ENCODE measurements around the gene ALDH5A1. TPM values are rescaled to one million over a fixed set of nuclear protein-coding genes. Genes with fewer than 3 reads are reported as not detected.

Gene ALDH5A1
- total RNA-seq, 4 donors from 2014 or later: 1.5 to 3.4 (median 3.1) TPM

DNA sequence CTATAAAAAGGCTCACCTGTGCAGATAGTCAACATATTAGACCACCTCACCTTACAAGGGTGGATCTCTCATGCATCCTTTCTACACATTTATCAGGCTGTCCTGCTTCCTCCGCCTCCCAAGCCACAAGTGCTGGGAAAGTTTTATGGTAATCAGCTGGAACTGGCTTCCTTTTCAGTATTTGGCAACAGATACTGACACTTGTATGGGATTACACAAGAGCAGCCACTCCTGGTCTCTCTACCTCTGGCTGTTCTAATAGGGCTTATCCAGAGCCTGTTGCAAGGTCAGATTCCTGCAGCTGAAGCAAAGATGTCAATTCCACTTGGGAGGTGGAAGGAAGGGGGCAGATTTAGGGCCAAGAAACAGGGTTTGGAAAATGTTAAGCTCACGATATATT, 4.9 kb upstream of the ALDH5A1 start:
- no peak for ATAC-seq
- 61 to 68% methylated on average over 2 of the region's 2 CpGs for WGBS, 2 donors (ENCODE audit: low coverage in 1 of 2)
- peaks cover 0 to 12% (median 5%) of the 10 kb centered on the region in 3 donors for H3K4me1 ChIP-seq
- no peaks in the 10 kb centered on the region for H3K27me3 ChIP-seq
- H3K36me3 ChIP-seq: peaks cover 0 to 3% of the 10 kb centered on the region in 2 donors
- H3K27ac ChIP-seq: no peak overlapping the region
- H3K4me3 ChIP-seq: no peak overlapping the region
- TF ChIP-seq POLR2A (IDR thresholded peaks at IDR 0.05) (no peak), POLR2AphosphoS5 (IDR thresholded peaks at IDR 0.05) (no peak), EP300 (IDR thresholded peaks at IDR 0.05) (no peak)
- TF ChIP-seq, protein P1, sequence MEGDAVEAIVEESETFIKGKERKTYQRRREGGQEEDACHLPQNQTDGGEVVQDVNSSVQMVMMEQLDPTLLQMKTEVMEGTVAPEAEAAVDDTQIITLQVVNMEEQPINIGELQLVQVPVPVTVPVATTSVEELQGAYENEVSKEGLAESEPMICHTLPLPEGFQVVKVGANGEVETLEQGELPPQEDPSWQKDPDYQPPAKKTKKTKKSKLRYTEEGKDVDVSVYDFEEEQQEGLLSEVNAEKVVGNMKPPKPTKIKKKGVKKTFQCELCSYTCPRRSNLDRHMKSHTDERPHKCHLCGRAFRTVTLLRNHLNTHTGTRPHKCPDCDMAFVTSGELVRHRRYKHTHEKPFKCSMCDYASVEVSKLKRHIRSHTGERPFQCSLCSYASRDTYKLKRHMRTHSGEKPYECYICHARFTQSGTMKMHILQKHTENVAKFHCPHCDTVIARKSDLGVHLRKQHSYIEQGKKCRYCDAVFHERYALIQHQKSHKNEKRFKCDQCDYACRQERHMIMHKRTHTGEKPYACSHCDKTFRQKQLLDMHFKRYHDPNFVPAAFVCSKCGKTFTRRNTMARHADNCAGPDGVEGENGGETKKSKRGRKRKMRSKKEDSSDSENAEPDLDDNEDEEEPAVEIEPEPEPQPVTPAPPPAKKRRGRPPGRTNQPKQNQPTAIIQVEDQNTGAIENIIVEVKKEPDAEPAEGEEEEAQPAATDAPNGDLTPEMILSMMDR (IDR thresholded peaks at IDR 0.05): no peak
- H3K9me3 ChIP-seq: no peaks in the 10 kb centered on the region

DNA sequence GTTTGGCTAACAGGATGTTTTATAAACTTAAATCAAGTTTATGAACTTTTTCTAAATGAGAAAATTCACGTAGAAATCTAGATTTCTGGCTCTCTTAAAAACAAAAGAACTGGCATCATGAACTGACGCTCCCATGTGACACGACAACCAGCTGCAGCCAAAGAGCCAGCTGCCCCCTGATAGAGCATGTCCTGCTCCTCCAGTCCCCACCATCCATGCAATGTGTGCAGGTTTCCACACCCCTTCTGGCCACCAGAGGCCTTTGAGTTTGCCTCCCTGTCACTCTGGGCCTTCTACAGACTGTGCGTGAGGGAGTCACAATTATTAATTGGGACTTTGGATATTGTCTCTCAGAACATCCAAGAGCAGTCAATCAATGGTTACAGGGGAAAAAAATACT, 3.8 kb upstream of the ALDH5A1 start:
- TF ChIP-seq POLR2AphosphoS5 (IDR thresholded peaks at IDR 0.05): no peak
- TF ChIP-seq EP300 (IDR thresholded peaks at IDR 0.05): no peak
- TF ChIP-seq, protein P1 (IDR thresholded peaks at IDR 0.05): no peak
- no peak for TF ChIP-seq POLR2A (IDR thresholded peaks at IDR 0.05)
- H3K4me1 ChIP-seq: peaks cover 0 to 17% (median 5%) of the 10 kb centered on the region in 3 donors
- no peak overlapping the region for H3K4me3 ChIP-seq
- no peak for ATAC-seq
- WGBS, 2 donors (ENCODE audit: low coverage in 1 of 2): 69 to 92% methylated on average over 2 to 3 of the region's 4 CpGs
- H3K9me3 ChIP-seq: no peaks in the 10 kb centered on the region
- H3K27ac ChIP-seq: no peak overlapping the region
- H3K27me3 ChIP-seq: no peaks in the 10 kb centered on the region
- H3K36me3 ChIP-seq: no peaks in the 10 kb centered on the region

DNA sequence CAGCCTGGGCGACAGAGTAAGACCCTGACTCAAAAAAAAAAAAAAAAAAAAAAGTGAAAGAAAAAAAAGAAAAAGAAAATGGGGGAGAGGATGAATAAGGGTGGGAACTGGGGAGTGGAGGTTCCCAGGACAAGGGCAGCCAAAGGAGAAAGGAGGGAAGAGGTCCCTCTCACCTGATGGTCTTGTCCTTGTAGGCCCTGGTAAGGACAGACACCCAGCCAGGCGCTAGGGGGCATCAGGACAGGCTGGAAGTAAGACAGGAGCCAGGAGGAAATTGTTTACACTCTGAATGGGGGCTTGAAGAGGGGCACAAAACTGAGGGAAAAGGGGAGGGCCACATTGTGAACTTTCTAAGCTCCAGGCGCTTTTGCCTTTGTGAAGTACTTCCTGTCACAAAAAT, 2.3 kb upstream of the ALDH5A1 start:
- Histone ChIP-seq H3K27ac (no peak overlapping the region), H3K27me3 (no peaks in the 10 kb centered on the region), H3K9me3 (no peaks in the 10 kb centered on the region), H3K36me3 (no peaks in the 10 kb centered on the region), H3K4me3 (no peak overlapping the region), H3K4me1 (peaks cover 0 to 22% (median 5%) of the 10 kb centered on the region in 3 donors)
- WGBS, 2 donors (ENCODE audit: low coverage in 1 of 2): 76 to 83% methylated on average over 2 of the region's 3 CpGs
- no peak for ATAC-seq
- TF ChIP-seq POLR2A (IDR thresholded peaks at IDR 0.05) (no peak), EP300 (IDR thresholded peaks at IDR 0.05) (no peak), POLR2AphosphoS5 (IDR thresholded peaks at IDR 0.05) (no peak)
- TF ChIP-seq, protein P1 (IDR thresholded peaks at IDR 0.05): no peak

DNA sequence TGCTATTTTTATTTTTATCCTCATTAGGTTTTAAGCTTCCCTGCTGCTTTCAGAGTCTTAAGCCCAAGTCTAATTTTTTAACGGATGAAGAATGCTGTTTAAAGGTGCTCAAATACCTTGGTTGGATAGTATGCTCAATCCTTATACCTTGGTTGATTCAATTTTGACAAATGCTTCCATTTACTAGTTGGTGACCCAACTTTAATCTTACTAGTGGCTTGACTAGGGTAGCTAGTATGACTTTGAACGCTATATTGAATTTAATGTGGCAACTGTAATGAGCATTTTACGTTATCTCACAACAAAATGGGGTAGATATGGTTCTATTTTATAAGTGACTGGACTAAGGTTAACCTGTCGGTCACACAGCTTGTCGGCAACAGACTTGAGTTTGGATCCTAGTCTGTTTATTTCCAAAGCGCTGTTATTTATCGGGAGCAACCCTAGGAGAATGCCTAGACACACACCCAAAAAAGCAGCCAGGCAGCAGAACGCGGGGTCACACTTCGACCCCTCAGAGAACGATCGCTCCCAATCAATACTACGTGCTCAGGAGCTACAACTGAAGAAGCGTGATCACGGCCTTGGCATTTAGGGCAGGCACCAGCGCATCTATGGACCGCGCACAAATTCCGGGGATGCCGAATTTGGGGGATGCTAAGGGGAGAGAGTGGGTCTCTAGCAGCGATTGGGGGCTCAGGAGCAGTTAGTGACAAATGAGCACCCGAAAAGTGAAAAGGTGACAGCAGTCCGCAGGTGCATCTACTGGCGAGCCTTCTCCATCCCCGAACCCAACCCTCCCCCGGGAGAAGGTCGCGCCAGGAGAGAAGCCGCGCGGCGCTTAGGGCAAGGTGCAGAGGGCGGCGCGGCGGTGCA, 586 bp upstream of the ALDH5A1 start:
- no peaks in the 10 kb centered on the region for H3K27me3 ChIP-seq
- H3K4me1 ChIP-seq: peaks cover 0 to 22% (median 5%) of the 10 kb centered on the region in 3 donors
- no peaks in the 10 kb centered on the region for H3K9me3 ChIP-seq
- 17% methylated on average over 16 to 33 of the region's 36 CpGs for WGBS, 2 donors (ENCODE audit: low coverage in 1 of 2)
- H3K27ac ChIP-seq: peak overlapping the region; percentile 41 to 88 (median 86)
- ATAC-seq: no peak
- H3K36me3 ChIP-seq: no peaks in the 10 kb centered on the region
- peak overlapping the region; percentile 44 to 77 for H3K4me3 ChIP-seq
- TF ChIP-seq EP300 (IDR thresholded peaks at IDR 0.05): no peak
- TF ChIP-seq, protein P1 (IDR thresholded peaks at IDR 0.05): no peak
- no peak for TF ChIP-seq POLR2A (IDR thresholded peaks at IDR 0.05)
- no peak for TF ChIP-seq POLR2AphosphoS5 (IDR thresholded peaks at IDR 0.05)

All from gastroesophageal sphincter (tissue), 4 donors.